ENCODE measurements around the gene SERTAD2.
A peak's percentile ranks its signal among the peaks of the same experiment; 100 is the strongest.

SERTAD2 gene

DNA sequence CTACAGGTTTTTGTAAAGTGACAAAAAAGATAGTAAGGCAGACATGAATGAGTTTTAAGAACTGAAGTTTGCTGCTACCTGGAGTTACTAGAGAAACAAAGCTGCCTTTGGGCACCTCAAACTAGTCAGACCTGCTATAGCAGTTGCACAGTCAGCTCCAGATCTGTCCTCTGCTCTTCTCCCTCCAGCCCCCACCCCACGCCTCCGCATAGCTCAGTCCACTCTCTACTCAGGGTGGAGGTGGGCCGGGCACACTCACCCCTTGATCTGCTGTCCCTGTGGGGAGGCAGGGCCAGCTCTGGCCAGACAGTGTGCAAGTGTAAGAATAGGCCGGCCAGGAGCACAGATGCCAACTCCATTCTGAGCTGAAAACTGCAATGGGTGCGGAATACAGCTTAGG is 4.1 kb downstream of the SERTAD2 start:
- FAIRE-seq (peak; percentile 40), DNase-seq (ENCODE audit: low spot score) (no peak)

DNA sequence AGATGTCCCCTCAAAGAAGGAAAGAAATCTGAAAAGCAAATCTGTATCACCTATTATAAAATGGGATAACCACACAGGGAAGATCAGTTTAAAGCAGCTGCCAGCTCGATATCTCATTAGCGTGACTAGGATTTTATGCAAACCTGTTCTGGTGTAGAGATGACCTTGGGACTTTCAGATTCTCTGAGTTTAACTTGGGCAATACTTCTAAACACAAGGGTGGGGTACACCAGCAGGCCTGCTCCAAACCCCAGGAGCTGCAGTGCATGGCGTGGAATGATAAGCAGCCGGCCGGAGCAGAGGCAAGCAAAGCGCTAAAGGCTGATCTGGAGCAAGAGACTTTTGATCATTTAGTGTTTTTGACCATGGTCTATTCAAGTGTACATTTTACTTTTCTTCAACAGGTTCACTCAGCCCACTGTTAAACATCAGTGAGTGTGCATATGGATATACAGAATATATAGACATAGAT is 4.7 kb downstream of the SERTAD2 start:
- DNase-seq (ENCODE audit: low spot score) (no peak), FAIRE-seq (no peak)

DNA sequence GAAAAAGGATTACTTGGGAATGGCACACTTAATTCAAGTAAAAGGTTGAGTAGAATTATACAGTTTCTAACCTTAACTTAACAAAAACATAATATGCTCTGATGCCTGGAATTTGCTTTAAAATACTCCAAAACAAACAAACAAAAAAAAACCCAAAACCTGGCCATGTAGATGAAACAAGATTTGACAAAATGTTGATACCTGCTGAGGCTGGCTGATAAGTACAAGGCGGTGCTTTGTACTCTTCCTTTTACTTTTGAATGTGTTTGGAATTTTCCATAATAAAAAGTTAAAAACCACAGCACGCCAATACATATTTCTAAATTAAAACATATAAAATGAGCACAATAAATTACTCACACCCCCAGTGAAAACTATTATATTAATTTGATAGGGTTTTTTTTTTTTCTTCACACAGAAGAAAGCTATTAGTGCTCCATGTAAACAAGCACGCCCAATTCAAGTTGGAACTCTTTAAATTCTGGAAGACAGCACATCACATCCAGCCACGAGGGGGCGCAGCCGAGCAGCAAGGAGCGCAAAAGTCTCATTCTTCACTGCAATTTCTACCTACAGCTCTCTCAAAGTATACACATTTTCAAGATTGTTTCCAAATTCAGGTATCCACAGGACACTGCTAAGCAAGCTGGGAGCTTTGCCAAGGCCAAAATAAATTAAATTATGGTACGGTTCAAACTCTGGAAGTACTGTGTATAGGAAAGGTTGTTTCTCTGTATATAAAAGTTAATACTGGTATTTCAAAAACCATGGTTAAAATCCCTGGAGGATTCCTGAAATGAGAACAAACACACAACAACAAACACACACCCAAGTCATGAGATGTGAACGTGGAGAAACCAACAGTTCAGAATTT is 7.5 kb downstream of the SERTAD2 start:
- no peak for FAIRE-seq

DNA sequence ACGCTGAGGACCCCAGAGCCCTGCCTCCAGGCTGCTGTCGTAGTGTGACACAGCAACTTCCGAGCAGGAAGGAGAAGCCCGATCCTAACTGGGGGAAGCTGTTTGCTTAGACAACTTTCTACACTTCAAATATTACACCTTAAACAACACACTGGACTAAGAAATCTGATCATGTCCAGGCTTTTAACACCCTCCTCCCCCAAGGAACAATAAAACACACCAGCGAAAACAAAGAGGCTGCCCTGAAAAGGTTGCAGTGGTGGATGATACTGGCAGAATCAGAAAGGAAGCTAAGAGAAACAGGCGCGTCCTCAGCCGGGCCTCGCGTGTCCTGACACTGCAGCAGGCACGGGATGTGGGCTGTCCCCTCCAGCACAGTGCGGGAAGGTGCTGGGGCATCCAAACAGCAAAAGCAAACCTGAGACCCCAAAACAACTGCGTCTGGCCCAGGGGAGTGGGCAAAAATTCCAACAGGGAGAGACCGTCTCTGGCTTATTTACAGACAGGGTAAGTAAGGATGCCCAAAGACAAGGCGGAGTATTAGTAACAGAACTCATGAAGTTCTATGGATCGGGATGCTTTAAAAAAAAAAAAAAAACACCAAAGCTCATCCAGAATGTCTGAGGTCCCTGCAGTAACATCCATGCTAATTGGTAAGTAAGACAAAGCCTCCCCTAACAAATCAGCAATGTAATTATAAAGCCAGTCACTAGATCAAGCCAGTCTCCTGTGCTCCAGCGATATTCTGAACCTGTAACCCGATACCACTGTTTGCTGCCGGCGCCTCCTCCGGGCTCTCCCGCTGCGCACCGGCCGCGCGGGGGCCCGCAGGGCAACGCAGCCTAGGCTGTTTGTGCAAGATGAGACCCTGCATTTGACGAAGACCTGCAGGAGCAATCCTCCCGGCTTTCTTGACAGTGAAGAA is 9.0 kb downstream of the SERTAD2 start:
- FAIRE-seq (no peak), DNase-seq (ENCODE audit: low spot score) (peak; percentile 72)

More for the DNA sequence above, 7.5 kb downstream of the SERTAD2 start:
- peak; percentile 67 for DNase-seq (ENCODE audit: low spot score)

DNA sequence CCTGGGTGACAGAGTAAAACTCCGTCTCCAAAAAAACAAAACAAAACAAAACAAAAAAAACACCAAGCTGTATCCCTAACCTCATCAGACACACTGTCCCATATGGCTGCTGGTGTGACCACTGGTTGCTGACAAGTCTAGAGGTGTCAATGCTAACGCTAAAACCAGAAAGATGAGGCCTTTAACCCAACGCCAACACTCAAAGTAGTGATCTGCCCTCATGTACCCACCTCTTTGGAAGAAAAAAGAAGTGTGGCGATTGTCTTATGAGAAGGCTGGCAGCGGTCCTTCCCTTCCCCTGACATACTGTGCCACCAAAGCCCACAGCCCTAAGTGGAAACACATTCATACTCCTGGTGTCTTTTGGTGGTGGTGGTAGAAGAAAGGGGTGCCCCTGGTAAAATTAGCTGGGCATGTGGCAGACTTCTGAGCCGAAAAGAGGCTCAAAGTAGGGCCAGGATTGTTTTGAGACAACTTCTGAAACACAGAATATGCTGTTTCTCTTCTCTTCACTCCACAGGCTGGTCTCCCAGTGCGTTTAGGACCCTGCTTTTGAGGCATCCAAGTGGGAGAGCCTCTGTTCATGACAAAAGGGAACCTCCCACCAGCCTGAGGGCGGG is 9.8 kb downstream of the SERTAD2 start:
- FAIRE-seq (no peak), DNase-seq (ENCODE audit: low spot score) (no peak)

DNA sequence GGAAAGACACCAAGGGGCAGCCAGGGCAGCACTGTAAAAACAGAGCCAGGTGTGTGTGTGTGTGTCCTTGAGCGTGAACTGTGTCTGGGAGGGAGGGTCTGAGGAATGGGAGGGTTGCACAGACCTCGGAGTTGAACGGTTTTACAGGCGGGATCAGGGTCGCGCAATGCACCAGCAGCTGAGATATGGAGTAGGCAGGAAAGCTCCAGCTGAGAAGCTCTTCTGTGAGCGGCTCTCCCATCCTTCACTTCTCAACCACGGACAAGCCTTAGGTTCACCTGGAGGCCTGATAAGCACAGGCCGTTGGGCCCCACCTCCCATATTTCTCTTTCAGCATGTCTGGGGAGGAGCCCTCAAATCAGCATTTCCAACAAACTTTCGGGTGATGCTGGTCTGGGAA is 12.1 kb downstream of the SERTAD2 start:
- no peak for DNase-seq (ENCODE audit: low spot score)
- FAIRE-seq, result no peak

DNA sequence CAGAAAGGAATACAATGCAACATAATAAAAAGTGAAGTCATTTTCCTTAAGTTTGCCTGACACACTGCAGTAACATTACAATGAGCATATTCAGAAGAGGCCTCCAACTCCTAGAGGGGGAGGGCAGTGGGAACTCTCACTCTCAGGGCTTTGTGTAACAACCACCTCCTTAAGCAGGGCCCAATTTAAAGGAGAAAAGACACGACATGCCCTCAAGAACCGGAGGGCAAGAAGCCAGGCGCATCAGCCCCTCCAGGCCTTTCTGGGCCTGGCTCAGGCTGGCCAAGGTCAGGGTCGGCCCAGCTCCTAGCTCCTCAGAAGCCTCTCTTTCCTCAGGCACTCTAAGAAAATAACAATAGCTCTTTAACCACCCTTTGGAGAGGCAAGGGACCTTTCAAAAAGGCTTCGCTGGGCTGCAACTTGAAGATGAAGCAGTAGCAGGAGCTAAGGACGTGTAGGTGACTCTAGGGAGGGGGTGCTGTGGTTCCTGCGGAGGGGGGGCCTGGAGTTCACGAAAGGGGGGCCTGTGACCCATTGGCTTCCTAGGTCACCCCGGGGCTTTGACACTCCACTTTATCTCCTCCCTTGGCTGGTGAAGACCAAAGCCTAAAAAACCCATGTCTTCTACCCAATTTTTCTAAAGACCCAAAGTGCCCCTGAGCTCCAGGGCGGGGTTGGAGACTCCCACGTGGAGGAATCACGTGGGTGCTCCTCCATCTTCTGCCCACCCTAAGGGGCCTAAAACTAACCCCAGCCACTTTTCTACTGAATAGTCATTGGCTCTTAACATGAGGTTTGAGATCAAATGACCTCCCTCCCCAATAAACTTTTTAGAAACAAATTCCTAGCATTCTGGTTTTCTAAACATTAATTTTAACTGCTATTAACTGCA is 13.3 kb downstream of the SERTAD2 start:
- no peak for FAIRE-seq
- no peak for DNase-seq (ENCODE audit: low spot score)

DNA sequence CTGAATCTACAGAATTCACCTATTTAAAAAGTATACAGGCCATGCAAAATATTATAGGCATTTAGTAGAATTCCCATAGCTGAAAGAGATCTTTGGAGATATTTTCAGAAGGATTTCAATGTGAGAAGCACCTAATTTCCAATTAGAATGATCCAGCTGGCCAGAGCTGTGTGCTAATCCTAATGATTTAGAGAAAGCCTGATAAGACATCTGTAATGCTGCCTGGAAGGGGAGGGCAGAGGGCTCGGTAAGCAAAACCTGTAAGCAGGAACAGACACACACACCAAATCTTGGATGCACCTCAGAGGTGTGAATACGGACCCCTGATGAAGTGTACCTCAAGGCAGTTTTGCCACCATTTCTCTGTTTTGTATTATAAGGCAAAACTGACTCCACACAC is 14.0 kb downstream of the SERTAD2 start:
- DNase-seq (ENCODE audit: low spot score) (no peak), FAIRE-seq (no peak)

DNA sequence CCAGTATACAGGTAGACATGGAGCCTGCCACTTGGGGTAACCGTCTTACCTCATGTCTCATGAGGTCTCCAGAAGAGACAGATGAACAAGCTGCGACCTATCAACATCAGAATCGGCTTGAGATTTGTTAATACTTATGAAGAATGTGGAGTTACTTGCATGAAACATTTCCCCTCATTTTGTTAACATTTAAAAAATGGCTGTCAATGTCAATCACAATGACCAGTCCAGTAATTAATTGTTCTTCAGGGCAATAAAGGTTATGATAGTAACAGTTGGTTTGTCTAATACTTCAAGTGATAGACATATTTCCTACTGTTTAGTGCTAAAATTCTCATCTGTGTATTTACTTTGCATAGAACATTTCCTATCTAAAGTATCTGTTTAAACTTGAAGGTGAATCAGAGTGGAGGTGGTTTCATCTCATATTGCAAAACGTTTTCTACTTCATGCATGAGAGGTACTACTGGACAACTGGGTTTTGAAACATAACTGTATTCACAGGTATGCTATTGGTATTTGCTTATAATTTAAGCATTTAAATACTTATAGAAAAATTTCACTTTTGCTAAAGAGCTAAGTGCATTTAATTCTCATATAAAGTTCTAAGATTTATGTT is 15.1 kb downstream of the SERTAD2 start:
- FAIRE-seq (no peak), DNase-seq (ENCODE audit: low spot score) (no peak)

DNA sequence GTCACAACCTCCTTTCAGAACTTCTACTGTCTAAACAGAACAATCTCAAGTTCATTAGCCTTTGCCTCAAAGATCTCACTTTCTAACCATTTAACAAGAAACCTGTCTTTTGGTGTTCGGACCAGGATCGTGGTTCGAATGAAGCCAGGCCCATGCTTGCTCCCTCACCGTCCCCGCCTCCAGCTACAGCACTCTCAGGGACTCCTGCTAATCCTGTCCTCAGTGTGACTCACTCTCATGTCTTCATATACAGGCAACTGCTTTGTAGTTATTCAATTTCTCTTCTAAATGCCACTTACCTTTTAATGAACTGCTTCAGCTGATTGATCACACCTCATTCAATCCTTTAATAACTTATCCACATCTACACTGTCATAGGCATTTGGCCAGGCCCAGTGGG is 15.8 kb downstream of the SERTAD2 start:
- no peak for FAIRE-seq
- no peak for DNase-seq (ENCODE audit: low spot score)

DNA sequence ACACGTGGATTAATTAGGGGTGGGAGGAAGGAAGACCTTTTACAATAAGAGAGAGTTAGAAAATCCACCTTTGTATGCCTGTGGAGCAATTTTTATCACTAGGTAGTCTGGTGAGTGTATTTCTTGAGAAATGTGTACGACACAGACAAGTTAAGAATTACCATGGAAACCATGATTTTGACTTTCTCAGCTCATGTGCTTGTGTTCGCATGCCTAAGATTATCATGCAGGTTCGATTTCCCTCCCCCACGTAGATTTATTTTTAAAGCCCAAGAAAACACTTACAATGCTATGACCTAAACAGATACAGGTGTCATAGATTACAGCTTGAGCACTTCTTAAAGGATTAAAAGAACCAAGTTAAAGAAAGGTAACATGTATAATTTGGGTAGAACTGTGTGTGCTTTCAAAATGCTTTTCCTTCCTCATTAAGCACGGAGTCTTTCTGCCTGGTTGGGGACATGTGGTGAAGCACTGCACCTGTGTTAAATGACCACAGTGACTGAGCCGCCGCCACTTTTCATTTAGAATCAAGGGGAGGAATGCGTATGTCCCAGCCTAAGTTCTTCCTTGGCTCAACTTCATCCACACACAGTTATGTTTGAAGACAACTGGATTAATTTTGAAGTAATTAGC is 16.6 kb downstream of the SERTAD2 start:
- FAIRE-seq (no peak), DNase-seq (ENCODE audit: low spot score) (no peak)

DNA sequence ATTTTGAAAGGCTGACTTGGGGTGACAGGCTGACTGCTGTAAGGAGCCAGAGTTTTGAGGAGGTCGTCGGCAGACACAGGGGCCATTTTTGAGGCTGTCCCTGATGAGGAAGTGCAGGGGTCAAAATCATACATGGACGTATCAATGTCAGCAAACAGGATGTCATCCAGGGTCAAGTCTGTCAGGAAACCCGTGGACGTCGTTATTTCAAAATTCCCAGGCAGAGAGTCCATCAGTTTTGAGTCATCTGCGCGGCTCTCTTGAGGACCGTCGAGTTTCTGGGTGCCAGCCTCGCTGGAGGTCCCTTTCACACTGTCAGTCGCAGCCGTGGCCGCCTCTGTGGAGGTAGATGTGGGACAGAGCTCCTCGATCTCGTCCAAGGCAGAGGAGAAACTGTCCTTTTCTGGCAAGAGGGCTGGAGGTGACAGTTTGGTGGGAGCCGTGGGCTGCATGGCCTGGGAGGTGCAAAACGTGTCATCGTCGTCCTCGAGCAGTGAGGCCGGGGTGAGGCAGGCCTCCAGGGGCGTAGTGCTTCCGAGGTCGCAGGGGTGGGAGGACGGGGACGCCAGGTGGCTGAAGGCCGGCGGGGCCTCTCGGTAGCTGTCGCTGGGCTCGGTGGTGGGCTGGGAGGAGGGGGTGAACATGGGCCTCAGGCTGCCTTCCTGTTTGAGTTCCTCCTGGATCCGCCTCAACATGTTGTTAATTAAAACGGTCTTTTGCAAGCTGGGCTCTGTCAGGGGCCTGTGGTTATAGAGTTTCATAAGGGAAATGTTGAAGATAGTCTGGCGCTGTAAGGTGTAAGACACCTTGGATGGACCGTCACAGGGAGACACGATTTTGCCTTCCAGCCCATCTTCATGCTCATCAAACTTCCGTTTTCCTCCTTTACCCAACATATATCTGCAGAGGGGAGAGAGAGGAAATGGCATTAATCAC is 17.5 kb downstream of the SERTAD2 start:
- FAIRE-seq (no peak), DNase-seq (ENCODE audit: low spot score) (no peak)

DNA sequence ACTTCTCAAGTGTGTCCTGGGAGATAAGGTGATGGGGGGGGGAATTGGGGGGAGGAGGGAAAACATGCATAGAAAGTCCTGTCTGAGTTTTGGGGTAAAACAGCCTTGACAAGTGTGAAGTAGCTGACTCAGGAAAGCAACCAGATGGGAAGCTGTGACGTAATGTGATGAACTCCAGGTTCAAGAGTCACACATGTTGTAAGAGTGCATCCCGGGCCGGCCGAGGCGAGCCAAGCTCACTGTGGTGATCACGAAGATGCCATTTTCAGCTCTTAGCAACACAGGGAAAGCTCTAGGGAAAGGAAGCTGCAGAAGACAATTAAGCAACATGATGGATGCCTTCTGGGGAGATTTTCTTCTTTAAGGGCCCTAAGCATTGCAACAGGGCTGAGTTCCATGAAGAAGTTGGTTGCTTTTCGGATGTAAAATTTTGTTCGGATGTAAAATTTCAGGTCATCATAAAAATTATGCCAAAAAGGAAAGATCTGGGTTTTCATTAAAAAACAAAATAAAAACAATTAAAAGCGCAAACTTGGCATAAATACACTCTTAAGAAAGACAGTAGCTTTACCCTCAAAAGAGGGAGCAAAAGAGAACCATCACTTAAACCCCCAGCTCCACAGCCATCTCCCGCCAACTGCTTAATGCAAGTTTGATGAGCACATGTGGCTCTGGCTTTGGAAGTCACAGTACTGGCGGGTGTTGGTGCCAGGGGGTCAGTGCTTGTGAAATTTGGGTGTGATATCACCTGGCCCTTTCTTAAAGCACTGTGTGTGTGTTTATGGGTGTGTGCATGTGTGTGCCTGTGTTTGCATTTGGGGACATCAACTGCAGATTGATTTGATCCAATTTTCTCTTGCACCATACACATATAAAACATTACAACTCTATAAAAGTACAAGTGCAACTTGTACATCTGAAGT is 19.1 kb downstream of the SERTAD2 start:
- DNase-seq (ENCODE audit: low spot score), result no peak

DNA sequence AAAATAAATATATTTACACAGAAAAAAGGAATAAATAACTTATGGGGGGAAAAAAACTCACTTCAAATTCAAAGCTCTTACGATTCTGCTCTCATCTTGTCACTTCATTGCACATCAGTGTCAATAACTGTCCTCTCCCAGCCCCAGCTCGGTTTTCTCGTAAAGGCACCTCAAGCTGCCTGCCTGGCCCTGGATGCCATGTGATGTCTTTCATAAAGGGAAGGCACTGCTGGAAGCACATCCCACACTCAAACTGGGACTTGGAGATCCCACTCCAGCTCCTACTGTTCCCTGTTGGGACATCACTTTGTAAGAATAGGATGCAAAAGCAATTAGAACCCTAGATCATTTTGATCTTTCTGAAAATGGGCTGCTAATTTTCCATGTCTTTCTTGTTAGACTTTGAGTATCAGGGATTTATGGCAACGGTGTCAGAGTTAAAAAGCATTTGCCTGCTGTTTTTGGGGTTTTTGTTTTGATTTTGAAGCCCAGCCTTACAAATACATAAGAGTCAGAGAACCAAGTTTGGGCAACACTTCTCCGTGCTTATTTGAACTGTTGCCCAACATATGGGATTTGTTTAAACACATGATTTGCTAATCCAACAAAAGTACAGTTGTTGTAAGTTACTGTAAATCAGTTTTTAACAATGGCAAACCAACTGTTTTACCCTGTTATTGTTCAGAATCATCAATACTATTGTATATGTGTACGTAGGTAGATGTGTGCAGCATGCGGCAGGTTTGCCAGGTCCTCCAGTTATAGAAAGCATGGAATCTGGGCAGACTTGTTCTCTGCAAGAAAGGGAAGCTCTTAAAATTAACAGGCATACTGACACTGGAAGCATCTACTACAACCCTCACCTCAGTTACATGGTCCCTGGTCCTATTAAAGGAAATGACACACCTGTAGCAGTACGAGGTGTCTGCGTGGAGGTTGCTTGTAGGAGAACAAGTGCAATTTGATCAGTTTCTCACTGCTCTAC is 20.6 kb downstream of the SERTAD2 start:
- DNase-seq (ENCODE audit: low spot score), result no peak
- FAIRE-seq, result no peak

More for the DNA sequence above, 19.1 kb downstream of the SERTAD2 start:
- no peak for FAIRE-seq

DNA sequence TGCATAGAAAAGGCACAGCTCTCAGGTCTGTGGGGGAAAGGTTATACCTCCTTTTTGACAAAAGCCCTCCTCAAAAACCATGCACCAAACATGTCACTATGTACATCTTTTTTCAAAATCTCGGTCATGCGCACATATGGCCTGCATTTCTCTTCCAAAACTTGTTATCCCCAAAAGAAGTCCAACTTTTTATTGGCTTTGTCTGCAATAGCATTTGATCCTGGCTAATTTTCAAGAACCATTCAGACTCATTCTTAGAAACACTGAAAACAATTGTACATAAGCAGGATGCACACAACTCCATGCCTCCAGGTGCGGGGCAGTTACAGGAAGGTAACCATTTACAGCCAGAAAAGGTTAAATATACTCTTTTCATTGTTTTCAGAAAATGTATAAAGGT is 21.9 kb downstream of the SERTAD2 start:
- FAIRE-seq, result no peak
- DNase-seq (ENCODE audit: low spot score), result no peak

DNA sequence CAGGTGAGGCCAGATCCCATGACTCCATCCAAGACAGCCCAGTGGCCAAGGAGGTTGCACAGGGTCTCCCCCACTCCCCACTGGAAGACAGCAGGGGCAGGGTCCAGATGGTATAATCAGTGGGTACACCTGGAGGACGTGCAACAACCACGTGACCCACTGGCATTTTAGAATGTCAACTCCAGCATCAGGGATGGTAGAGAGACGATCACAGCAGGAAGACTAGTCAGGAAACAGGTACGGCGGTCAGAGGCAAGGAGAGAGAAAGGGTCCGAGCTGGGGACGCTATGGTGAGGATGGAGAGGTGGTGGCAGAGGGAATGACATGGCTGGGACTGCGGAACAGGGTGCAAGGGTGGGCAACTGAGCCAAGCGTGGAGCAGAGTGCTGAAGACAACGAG is 23.0 kb downstream of the SERTAD2 start:
- no peak for FAIRE-seq

More for the DNA sequence above, 23.0 kb downstream of the SERTAD2 start:
- no peak for DNase-seq (ENCODE audit: low spot score)

Data from urothelium cell line (cell line).